MCF 10A (cell line): ENCODE results near the gene ZMYND10. TPM values are rescaled to one million over a fixed set of nuclear protein-coding genes. Genes with fewer than 3 reads are reported as not detected.

Source experiments
- BruUV-seq: library from RNA; stranded (reverse); fragments of 400-500 nt; replicated peaks from 2 replicates; lab custom pipeline; 2021; lab: Mats Ljungman, UMichigan
- CTCF ChIA-PET: fragments of 300-600 bp; sonication (Branson Sonifier 250); formaldehyde crosslinking; extraction: SDS; loops from one replicate; lab custom pipeline; 2021; ENCODE audit warnings: antibody characterized with exemption, inconsistent platforms; lab: Yijun Ruan, JAX
- POLR2A ChIA-PET: fragments of 300-600, 350-650 bp; sonication (Branson Sonifier 250); formaldehyde crosslinking; extraction: SDS; loops from one replicate; lab custom pipeline; 2020; ENCODE audit warnings: antibody characterized with exemption, inconsistent platforms; lab: Yijun Ruan, JAX
- DNase-seq: peaks from one replicate; pipeline ENCODE4 v3.0.0-alpha.2; 2018; ENCODE audit not compliant: unreplicated experiment
- H3K27ac Mint-ChIP-seq: one replicate; pipeline ENCODE4 v1.8.0; 2022; ENCODE audit warnings: mild to moderate bottlenecking, low read depth, mixed read lengths; ENCODE audit not compliant: unreplicated experiment
- H3K27me3 Mint-ChIP-seq: one replicate; pipeline ENCODE4 v1.8.0; 2022; ENCODE audit warnings: mixed read lengths; ENCODE audit not compliant: insufficient read depth, unreplicated experiment
- H3K36me3 Mint-ChIP-seq: one replicate; pipeline ENCODE4 v1.8.0; 2022; ENCODE audit warnings: mild to moderate bottlenecking, moderate library complexity, mixed read lengths; ENCODE audit not compliant: insufficient read depth, unreplicated experiment
- H3K4me1 Mint-ChIP-seq: one replicate; pipeline ENCODE4 v1.8.0; 2022; ENCODE audit warnings: mixed read lengths; ENCODE audit not compliant: insufficient read depth, unreplicated experiment
- H3K4me3 Mint-ChIP-seq: one replicate; pipeline ENCODE4 v1.8.0; 2022; ENCODE audit warnings: mild to moderate bottlenecking, moderate library complexity, mixed read lengths; ENCODE audit not compliant: unreplicated experiment
- H3K9me3 Mint-ChIP-seq: one replicate; pipeline ENCODE4 v1.8.0; 2022; ENCODE audit warnings: mixed read lengths; ENCODE audit not compliant: unreplicated experiment
- CTCF ChIP-seq: fragments of 200-600 bp; IDR thresholded peaks from one replicate; pipeline ENCODE4 v1.8.0; 2022; ENCODE audit warnings: antibody characterized with exemption, mild to moderate bottlenecking; ENCODE audit not compliant: unreplicated experiment
- intact Hi-C: fragments of 100-400 bp; cut with micrococcal nuclease; formaldehyde crosslinking; loops from 2 replicates; pipeline ENCODE4 v1.14.1; 2022
- total RNA-seq: library from RNA; stranded (reverse); gene quantifications from 2 replicates; pipeline ENCODE4 v1.2.3, GENCODE V29; 2022

The ZMYND10 gene
- total RNA-seq, 1 experiment from 2014 or later = 0.68 TPM

DNA sequence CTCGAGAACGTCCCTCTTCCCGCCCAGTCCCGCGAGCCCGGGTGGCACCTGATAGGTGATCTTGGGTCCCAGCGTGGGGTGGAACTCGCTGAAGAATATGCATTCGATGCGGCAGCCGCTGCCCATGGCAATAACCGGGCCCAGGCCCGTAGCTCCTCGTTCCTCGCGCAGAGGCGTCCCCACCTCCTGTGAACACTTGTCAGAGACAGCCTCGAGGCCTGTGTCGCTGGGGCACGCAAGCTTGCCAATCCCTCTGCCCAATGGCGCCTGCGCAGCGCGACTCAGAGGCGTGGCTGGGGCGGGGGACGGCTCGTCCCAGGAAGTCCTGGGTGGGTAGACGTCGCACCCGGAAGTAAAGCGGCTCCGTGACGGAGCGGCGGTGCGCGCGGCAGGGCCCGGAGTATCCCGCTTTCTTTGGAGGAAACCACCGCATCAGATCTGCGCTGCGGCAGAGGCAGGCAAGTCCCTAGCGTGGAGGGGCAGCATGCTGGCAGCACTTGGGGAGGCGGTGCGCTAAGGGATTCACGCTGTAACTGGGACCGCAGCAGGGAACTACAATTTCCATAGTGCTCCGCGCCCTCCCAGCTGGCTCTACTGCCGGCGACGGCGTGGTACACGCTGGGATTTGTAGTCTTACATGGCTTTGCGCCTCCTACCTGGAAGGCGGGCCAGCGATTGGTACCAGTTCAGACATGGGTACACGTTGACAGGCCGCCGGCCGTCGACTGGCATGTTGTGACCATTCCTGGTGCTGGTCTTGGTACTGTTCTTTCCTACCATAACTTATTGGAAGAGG lies 5.2 kb upstream of the ZMYND10 start, which contains the start of the genes CYB561D2 and NPRL2:
Gene CYB561D2 (plus strand): TSS at position 336 of the 796 bp plus-strand sequence. CDS start 572 bp downstream, outside the sequence.
Gene NPRL2 (minus strand): TSS at position 249 of the 796 bp plus-strand sequence. CDS start 123 bp downstream, at position 126.
- no peak for TF ChIP-seq CTCF
- H3K36me3 Mint-ChIP-seq = peaks cover 54% of the 10 kb centered on the region
- H3K27me3 Mint-ChIP-seq = no peaks in the 10 kb centered on the region
- peak within 1 kb of the TSS; percentile 95 for H3K27ac Mint-ChIP-seq
- no TSS peak for BruUV-seq
- H3K4me1 Mint-ChIP-seq = peaks cover 26% of the 10 kb centered on the region
- H3K4me3 Mint-ChIP-seq = peak within 1 kb of the TSS; percentile 87
- peak; percentile 95 for DNase-seq
- intact Hi-C loops = no loop called here
- POLR2A ChIA-PET = interaction anchor here (0.6 to 5.2 kb wide), 19 partner anchors 9 to 1321 kb away, joined by 3 to 79 read pairs (median 4); partner anchors contain the start of genes HEMK1, IFRD2, MAPKAPK3 and RASSF1
- CTCF ChIA-PET = interaction anchor here (0.6 to 5.8 kb wide), 8 partner anchors 8 to 265 kb away, joined by 3 to 46 read pairs (median 5); no protein-coding TSS in a partner anchor
- H3K9me3 Mint-ChIP-seq = no peaks in the 10 kb centered on the region

DNA sequence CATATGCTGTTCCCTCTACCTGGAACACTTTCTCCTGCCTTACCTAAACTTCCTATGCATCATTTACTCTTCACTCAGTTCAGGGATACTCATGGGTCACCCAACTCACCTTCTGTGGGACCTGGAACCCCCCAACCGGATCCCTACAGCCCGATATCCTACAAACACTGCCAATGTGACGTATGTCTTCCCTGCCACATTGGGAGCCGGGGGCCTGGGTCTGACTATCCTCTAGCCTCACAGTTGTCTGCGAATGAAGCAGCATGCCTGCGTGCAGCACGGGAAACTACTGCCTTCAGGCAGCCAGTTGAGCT lies 4.6 kb upstream of the ZMYND10 start:
- peaks cover 48% of the 10 kb centered on the region for H3K36me3 Mint-ChIP-seq
- no TSS peak for BruUV-seq
- intact Hi-C loops = no loop called here
- DNase-seq = no peak
- no peaks in the 10 kb centered on the region for H3K27me3 Mint-ChIP-seq
- peak overlapping the region; percentile 95 for H3K27ac Mint-ChIP-seq
- H3K9me3 Mint-ChIP-seq = no peaks in the 10 kb centered on the region
- POLR2A ChIA-PET = interaction anchor here (0.6 to 5.2 kb wide), 16 partner anchors 9 to 1602 kb away, joined by 3 to 79 read pairs (median 4); partner anchors contain the start of genes HEMK1, IFRD2, MAPKAPK3 and TMEM115
- peaks cover 22% of the 10 kb centered on the region for H3K4me1 Mint-ChIP-seq
- no peak for TF ChIP-seq CTCF
- H3K4me3 Mint-ChIP-seq = peak overlapping the region; percentile 87
- CTCF ChIA-PET = interaction anchor here (0.6 to 5.8 kb wide), 7 partner anchors 13 to 265 kb away, joined by 3 to 46 read pairs (median 6); no protein-coding TSS in a partner anchor

- H3K9me3 Mint-ChIP-seq = no peaks in the 10 kb centered on the region
Observed at GRCh38 chr3:50347187-50347813, 1.8 kb upstream of the ZMYND10 start.

More at GRCh38 chr3:50347187-50347813, 1.8 kb upstream of the ZMYND10 start:
- H3K27ac Mint-ChIP-seq = no peak overlapping the region
- no TSS peak for BruUV-seq
- no peaks in the 10 kb centered on the region for H3K27me3 Mint-ChIP-seq
- intact Hi-C loops = loop anchor here (1.0 to 5.0 kb wide), 3 partner anchors 80 to 265 kb away; partner anchors contain the start of gene CISH
- H3K4me1 Mint-ChIP-seq = peaks cover 22% of the 10 kb centered on the region
- POLR2A ChIA-PET = interaction anchor here (0.5 to 5.2 kb wide), 5 partner anchors 9 to 387 kb away, joined by 3 to 79 read pairs (median 4); partner anchors contain the start of gene TUSC2
- TF ChIP-seq CTCF = peak; percentile 39
- CTCF ChIA-PET = interaction anchor here (0.6 to 5.8 kb wide), 28 partner anchors 9 to 1807 kb away, joined by 3 to 46 read pairs (median 4); partner anchors contain the start of genes TMEM115 and TUSC2
- H3K4me3 Mint-ChIP-seq = no peak overlapping the region
- peaks cover 27% of the 10 kb centered on the region for H3K36me3 Mint-ChIP-seq
- peak; percentile 82 for DNase-seq
